Middle frontal gyrus (tissue), 1 donor: ENCODE data around the gene CDC34.
"Not testable (repeated sequence)": the region's sequence is repeated elsewhere in the genome, so short reads cannot be mapped to it uniquely, and the experiment has no call there.

ENCODE experiments used
- DNase-seq: peaks from one replicate; pipeline ENCODE4 v3.0.0-alpha.2; 2015; ENCODE audit warnings: low spot score; ENCODE audit errors: extremely low spot score

CDC34 gene

GRCh38 chr19:572743-573518 lies 41.4 kb downstream of the CDC34 start:
- no peak for DNase-seq

DNA sequence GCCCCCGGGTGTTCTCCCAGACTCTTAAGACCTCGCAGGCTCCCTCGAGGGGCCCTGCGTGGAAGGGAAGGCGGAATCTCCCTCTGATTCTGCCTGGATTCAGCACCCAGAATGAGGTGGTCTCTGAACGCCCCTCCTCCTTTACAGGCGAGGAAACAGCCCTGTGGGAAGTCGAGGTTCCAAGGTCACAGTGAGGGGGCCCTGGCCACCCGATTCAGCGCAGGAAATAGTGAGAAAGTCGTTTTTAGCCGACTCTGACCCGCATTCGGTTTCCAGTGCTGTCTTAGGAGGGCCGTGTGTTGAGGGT lies 41.9 kb downstream of the CDC34 start:
- DNase-seq = no peak

- DNase-seq = no peak
Observed at GRCh38 chr19:574658-575526, 43.3 kb downstream of the CDC34 start.

DNA sequence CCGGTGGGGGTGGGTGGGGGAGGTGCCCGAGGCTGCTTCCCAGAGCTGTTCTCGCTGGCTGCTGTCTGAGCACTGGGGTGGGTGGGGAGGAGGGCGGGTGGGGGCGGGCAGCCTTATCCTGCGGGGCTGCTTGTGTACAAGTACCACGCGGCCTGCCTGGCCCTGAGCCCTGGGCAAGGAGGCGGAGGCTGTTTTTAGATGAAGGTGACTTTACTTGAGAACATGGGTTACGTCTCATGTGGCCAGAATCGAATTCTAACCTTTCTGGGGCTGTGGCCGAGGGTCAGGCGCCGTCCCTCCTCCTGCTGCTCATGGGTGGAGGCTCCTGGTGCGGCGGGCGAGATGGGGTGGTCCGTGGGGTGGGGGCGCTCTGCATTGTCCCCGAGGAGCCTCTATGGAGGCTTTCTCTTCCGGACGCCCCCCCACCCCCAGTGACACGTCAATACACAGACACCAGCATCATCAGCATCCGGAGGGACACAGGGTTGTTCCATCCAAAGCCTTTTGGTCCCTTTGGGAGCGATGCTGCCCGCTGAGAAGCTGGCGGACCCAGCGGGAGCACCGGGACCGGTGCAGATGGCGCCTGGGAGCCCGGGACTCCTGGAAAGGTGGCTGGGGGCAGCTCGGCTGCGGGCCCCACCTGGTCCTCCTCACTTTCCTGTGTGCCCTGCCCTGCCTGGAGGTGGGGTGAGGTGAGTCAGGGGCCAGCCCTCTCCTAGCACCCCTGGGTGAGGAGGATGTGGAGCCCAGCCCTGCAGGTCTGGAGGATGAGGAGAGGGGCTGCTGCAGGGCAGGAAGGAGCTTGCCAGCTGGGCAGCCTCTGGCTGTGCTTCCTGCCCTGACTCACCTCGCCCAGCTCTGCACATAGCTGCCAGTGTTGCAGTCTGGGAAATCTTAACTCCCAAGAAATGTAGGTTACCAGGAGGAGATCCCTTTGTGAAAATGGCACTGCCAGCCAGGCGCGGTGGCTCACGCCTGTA lies 44.3 kb downstream of the CDC34 start:
- no peak for DNase-seq

- DNase-seq = no peak
Observed at GRCh38 chr19:576768-577438, 45.3 kb downstream of the CDC34 start.

GRCh38 chr19:577439-578392 lies 46.2 kb downstream of the CDC34 start:
- DNase-seq = no peak

- no peak for DNase-seq
Observed at GRCh38 chr19:579111-579841, 47.7 kb downstream of the CDC34 start.

DNA sequence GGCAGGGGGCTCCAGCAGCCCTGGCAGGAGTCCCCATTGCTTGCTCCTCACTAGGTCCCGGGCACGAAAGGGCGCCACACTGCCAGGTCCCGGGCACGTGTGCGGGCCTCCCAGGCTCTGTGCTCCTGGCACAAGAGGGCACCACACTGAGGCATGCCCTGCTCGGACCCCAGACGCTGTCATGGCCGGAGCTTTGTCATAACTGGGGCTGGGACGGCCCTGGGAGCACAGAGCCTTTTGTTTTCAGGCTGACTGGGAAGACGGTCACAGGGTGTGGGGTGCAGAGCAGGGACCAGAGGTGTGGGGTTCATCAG lies 48.2 kb downstream of the CDC34 start:
- no peak for DNase-seq

GRCh38 chr19:580274-580835 lies 48.8 kb downstream of the CDC34 start:
- no peak for DNase-seq

DNA sequence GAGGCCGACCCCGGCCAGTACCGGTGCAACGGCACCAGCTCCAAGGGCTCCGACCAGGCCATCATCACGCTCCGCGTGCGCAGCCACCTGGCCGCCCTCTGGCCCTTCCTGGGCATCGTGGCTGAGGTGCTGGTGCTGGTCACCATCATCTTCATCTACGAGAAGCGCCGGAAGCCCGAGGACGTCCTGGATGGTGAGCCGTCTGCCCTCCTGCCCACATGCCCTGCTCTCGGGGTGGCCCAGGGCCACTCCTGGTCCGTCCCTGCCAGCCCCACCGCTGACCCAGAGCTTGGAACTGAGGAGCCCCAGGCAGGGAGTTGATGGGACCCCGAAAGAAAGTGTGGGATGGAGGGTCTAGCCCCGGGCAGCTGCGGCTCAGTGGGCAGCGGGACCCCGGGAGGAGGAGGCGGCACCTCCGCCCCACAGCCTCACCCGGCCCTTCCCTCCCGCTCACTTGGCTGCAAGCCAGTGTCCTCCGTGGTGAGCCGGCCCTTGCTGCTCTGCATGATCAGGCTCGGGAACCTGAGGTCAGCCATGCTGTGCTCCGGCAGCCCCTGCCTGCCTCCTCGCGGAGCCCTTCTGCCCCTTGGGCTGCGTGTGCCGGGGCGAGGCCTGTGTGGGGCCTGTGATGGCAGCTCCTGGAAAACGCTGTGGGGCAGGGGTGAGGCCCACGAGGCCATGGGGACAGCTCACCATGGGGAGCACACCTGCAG lies 50.0 kb downstream of the CDC34 start:
- no peak for DNase-seq

GRCh38 chr19:582497-583197 lies 51.1 kb downstream of the CDC34 start:
- DNase-seq = no peak

DNA sequence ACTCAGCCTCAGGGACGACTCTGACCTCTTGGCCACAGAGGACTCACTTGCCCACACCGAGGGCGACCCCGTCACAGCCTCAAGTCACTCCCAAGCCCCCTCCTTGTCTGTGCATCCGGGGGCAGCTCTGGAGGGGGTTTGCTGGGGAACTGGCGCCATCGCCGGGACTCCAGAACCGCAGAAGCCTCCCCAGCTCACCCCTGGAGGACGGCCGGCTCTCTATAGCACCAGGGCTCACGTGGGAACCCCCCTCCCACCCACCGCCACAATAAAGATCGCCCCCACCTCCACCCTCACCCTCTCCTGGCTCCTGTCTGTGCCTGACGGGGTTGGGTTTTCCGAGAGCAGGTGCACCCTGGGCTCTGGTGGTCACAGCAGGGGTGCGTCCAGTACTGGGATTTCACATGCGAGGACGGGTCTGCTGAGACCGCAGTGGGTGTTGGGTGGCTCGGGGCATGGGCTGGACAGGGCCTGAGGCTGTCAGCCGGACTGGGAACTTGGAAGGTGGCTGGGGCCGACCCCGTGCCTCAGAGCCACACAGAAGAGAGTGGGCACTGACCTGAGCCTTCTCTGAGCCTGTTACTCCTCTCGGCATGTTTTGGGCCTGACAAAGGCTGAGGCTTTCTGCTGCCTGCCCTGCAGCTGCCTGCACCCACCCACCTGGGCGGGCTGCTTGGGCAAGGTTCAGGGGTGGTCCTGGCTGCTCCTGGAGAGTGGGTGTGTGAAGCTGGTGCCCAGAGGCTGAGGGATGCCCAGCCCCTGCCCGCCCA lies 51.8 kb downstream of the CDC34 start:
- DNase-seq = no peak

DNA sequence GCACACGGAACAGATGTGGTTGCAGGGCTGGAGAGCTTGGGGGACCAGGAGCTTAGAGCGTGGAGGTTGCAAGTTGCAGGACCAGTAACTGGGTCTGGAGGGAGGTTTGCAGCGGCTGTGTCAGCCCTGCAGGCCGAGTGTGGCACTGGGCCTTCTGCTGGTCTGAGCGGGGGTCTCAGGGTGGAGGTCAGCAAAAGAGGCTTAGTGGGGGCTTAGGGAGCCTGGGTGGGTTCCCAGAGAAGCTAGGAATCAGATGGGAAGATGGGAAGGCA lies 52.3 kb downstream of the CDC34 start:
- DNase-seq = no peak

DNA sequence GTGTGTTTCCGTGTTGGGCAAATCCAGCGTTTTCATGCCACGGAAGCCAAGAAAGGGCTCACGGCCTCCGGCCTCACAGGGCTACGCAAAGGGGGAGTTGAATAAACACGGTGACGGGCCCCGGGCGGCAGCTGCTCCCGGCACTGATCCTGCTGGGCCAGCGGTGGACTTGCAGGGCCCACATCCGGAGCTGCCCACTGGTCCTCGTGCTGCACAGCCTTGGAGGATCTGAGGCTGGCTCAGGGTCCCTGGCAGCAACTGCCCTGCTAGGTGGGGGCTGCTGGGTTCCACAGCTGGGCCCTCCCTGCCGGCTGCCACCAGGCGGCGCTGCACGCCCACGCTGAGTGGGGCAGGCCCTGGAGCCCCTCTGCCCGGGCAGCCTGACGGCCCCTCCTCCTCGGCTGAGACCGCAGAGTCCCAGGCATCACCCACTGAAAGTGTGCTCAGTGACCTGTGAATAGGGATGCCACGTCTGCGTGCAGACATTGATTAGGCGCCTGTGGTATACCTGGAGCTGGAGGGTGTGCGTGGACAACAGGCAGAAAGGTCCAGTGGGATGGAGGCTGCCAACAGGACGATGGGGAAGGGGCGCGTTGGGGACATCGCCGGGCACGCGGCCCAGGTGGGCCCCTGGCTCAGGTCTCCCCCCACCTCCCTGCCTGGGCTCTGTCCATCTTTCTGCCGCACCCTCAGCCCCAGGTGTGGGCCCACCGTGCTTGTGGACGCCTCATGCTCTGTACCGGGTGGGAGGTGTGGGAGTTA lies 52.9 kb downstream of the CDC34 start:
- DNase-seq = no peak

- not testable (repeated sequence) for DNase-seq
Observed at GRCh38 chr19:585146-585545, 53.6 kb downstream of the CDC34 start.

DNA sequence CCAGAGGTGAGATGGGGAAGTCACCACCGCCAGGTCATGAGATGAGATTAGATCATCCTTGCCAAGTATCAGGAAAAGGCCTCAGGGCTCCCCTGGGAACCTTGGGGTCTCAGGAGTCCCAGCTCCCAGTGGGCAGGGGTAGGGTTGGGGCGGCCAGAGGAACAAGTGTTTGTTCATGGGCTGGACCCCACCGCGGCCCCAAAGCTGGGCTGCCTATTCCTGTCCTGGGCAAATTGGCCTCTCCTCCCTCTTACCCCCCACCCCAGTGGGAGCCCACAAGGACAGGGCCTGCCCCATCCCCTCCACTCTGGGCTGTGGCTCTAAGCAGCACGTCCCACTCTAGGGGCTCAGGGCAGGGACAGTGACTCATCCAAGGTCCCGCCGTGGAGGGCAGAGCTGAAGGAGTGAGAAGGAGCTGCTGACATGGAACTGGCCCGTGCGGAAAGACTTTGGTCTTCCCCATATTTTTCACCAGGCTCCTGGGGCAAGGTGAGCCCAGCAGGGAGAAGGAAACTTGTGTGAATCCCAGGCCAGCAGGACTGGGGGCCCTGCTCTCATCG lies 54.1 kb downstream of the CDC34 start:
- no peak for DNase-seq
